NT2/D1 (cell line): Measurements from ENCODE around the gene PRND.
"Not testable (repeated sequence)": the region's sequence is repeated elsewhere in the genome, so short reads cannot be mapped to it uniquely, and the experiment has no call there.

ENCODE experiments used
- DNase-seq: peaks from one replicate; pipeline ENCODE4 v3.0.0-alpha.2; 2011; ENCODE audit warnings: low read depth, low spot score
- H3K27me3 ChIP-seq: 2 replicates; pipeline ENCODE4 v1.6.0; 2011; ENCODE audit warnings: mild to moderate bottlenecking; ENCODE audit not compliant: insufficient read length, insufficient read depth
- H3K36me3 ChIP-seq: 2 replicates; pipeline ENCODE4 v1.6.1; 2011; ENCODE audit warnings: mild to moderate bottlenecking, low read length, mixed read lengths; ENCODE audit not compliant: insufficient read depth, insufficient read length
- H3K4me1 ChIP-seq: 2 replicates; pipeline ENCODE4 v1.5.1; 2011; ENCODE audit not compliant: insufficient read depth, insufficient read length
- H3K4me3 ChIP-seq: 2 replicates; pipeline ENCODE4 v1.5.1; 2011; ENCODE audit warnings: low read depth; ENCODE audit not compliant: insufficient read length
- H3K9ac ChIP-seq: 2 replicates; pipeline ENCODE4 v1.6.0; 2011; ENCODE audit warnings: low read depth; ENCODE audit not compliant: insufficient read length
- H3K9me3 ChIP-seq: 2 replicates; pipeline ENCODE4 v1.5.1; 2011; ENCODE audit warnings: mild to moderate bottlenecking, low read length; ENCODE audit not compliant: insufficient read depth
- SUZ12 ChIP-seq: IDR thresholded peaks from 2 replicates; pipeline ENCODE4 v1.6.1; 2011; ENCODE audit not compliant: insufficient read length, insufficient read depth; ENCODE audit errors: extremely low read depth
- YY1 ChIP-seq: IDR thresholded peaks from 2 replicates; pipeline ENCODE4 v1.6.1; 2011; ENCODE audit not compliant: insufficient read length, insufficient read depth
- ZNF274 ChIP-seq: IDR thresholded peaks from 2 replicates; pipeline ENCODE4 v1.6.1; 2011; ENCODE audit warnings: mild to moderate bottlenecking, low read depth, low read length

The PRND gene

DNA sequence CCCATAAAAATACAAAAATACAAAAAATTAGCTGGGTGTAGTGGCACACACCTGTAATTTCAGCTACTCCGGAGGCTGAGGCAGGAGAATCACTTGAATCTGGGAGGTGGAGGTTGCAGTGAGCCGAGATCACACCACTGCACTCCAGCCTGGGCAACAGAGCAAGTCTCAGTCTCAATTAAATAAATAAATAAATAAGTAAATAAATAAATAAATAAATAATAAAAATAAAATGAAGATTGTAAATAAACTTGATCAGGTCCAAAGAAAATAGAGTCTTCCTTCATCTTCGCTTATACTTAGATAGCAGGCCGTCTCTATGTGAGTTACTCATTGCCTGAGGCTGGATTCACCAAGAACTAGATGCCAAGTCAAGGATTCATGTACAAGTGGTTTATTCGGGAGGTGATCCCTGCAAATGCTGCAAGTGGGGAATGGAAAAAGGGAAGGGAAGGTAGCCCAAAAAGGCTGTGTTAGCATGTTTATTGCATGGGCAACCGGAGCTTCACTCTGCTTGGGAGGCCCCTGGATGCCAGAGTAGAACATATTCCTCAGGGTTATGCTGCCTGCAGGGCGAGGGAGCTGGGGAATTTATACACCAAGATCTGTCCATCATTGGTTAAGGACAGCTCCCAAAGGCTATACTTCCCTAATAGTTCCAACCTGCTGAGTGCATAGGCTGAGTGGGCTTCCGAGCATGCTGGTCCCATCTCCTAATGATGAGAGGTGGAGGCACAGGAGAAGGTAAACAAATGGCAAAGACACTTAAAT, 16.3 kb downstream of the PRND start:
- TF ChIP-seq YY1 (no peak), SUZ12 (no peak), ZNF274 (no peak)
- no peak overlapping the region for H3K4me3 ChIP-seq
- no peak for DNase-seq
- no peaks in the 10 kb centered on the region for H3K27me3 ChIP-seq
- H3K9ac ChIP-seq = no peak overlapping the region
- no peaks in the 10 kb centered on the region for H3K9me3 ChIP-seq
- no peaks in the 10 kb centered on the region for H3K4me1 ChIP-seq
- H3K36me3 ChIP-seq = no peaks in the 10 kb centered on the region

- no peaks in the 10 kb centered on the region for H3K27me3 ChIP-seq
- no peaks in the 10 kb centered on the region for H3K4me1 ChIP-seq
- H3K36me3 ChIP-seq = no peaks in the 10 kb centered on the region
- no peak overlapping the region for H3K4me3 ChIP-seq
- no peaks in the 10 kb centered on the region for H3K9me3 ChIP-seq
- TF ChIP-seq ZNF274 (no peak), SUZ12 (no peak), YY1 (no peak)
- DNase-seq = peak; percentile 74
- no peak overlapping the region for H3K9ac ChIP-seq
These were observed 19.2 kb downstream of the PRND start for GRCh38 chr20:4740774-4741431.

DNA sequence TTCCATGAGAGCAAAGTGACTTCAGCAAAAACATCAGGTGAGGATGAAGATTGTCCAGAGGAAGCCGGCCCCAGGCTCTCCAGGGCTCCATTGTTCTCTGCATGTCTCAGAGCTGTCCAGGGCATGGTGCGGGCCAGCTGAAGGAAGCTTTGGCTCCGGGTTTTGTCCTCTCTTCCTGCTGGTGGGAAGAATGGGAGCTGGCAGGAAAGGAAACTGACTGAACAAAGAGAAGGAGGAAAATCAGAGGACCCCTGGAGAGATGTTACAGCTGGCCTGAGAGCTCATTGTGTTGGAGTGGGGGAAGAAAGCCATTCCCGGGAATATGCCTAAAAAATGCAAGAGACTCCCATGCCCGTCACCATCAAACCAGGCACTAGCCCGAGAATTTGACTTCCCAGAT, 27.1 kb downstream of the PRND start:
- H3K4me1 ChIP-seq = peaks cover 4% of the 10 kb centered on the region
- DNase-seq = peak; percentile 79
- no peak overlapping the region for H3K4me3 ChIP-seq
- peaks cover 8% of the 10 kb centered on the region; the same call in 1 of the 2 replicates for H3K9me3 ChIP-seq
- H3K9ac ChIP-seq = no peak overlapping the region
- H3K27me3 ChIP-seq = no peaks in the 10 kb centered on the region
- no peak for TF ChIP-seq ZNF274
- no peak for TF ChIP-seq SUZ12
- no peak for TF ChIP-seq YY1
- no peaks in the 10 kb centered on the region for H3K36me3 ChIP-seq

DNA sequence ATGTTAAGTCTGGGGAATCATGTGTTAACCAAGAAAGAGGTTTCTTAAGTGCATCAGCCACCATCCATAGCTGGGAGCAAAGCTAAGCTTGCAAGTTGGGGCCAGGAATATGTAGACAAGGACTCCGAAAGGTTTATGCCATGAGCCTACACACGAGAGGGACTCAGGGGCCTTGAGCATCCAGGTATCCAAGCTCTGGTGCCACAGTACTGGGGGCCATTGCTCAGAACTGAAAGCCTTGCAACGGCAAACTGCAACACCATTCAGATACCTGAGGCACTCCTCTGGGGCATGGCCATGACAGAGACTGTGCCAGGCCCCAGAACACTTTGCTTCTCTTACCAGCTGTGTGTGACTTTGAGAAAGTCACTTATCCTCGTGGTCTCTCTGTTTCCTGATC, 27.6 kb downstream of the PRND start:
- H3K9ac ChIP-seq = no peak overlapping the region
- no peak for DNase-seq
- H3K27me3 ChIP-seq = no peaks in the 10 kb centered on the region

GRCh38 chr20:4750381-4750780, 28.7 kb downstream of the PRND start:
- DNase-seq = no peak

More for the DNA sequence above, 27.6 kb downstream of the PRND start:
- Histone ChIP-seq H3K36me3 (no peaks in the 10 kb centered on the region), H3K4me1 (peaks cover 4% of the 10 kb centered on the region), H3K4me3 (no peak overlapping the region), H3K9me3 (peaks cover 8% of the 10 kb centered on the region; the same call in 1 of the 2 replicates)
- TF ChIP-seq SUZ12 (no peak), YY1 (no peak), ZNF274 (no peak)

GRCh38 chr20:4759100-4759884, 37.6 kb downstream of the PRND start:
- not testable (repeated sequence) for H3K36me3 ChIP-seq, H3K4me3 ChIP-seq, DNase-seq, H3K9ac ChIP-seq, H3K9me3 ChIP-seq, H3K4me1 ChIP-seq
- H3K27me3 ChIP-seq = peaks cover 20% of the 10 kb centered on the region

More at GRCh38 chr20:4750381-4750780, 28.7 kb downstream of the PRND start:
- no peak overlapping the region for H3K4me3 ChIP-seq
- no peak overlapping the region for H3K9ac ChIP-seq
- H3K27me3 ChIP-seq = no peaks in the 10 kb centered on the region
- TF ChIP-seq SUZ12 = no peak
- TF ChIP-seq ZNF274 = no peak
- no peak for TF ChIP-seq YY1
- peaks cover 8% of the 10 kb centered on the region; the same call in 1 of the 2 replicates for H3K9me3 ChIP-seq
- no peaks in the 10 kb centered on the region for H3K36me3 ChIP-seq
- peaks cover 4% of the 10 kb centered on the region for H3K4me1 ChIP-seq

- TF ChIP-seq YY1 = no peak
- no peak for TF ChIP-seq ZNF274
- TF ChIP-seq SUZ12 = no peak
- Histone ChIP-seq H3K36me3 (no peaks in the 10 kb centered on the region), H3K4me1 (peaks cover 3% of the 10 kb centered on the region), H3K9ac (no peak overlapping the region), H3K27me3 (peaks cover 20% of the 10 kb centered on the region), H3K4me3 (no peak overlapping the region), H3K9me3 (no peaks in the 10 kb centered on the region)
- no peak for DNase-seq
These were observed 41.6 kb downstream of the PRND start for GRCh38 chr20:4763261-4763660.
